Measurements from ENCODE around the gene STAG1.

DNA sequence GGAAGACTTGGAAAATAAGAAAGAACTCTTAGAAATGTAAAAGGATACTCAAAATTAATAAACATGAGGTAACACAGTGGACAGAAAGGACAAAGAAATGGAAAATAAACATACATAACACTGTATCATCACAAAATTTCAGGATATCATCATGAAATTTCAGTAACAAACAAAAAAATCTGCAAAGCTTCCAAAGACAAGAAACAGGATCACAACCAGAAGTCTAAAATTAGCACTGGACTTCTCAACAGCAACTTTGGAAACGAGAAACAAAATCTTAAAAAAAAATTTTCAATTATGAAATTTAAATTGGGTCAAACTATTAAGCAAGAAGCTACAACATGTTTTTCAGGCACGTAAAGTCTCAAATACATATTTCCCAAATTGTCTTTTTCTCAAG lies 238.8 kb downstream of the STAG1 start:
- TF ChIP-seq, protein P1, sequence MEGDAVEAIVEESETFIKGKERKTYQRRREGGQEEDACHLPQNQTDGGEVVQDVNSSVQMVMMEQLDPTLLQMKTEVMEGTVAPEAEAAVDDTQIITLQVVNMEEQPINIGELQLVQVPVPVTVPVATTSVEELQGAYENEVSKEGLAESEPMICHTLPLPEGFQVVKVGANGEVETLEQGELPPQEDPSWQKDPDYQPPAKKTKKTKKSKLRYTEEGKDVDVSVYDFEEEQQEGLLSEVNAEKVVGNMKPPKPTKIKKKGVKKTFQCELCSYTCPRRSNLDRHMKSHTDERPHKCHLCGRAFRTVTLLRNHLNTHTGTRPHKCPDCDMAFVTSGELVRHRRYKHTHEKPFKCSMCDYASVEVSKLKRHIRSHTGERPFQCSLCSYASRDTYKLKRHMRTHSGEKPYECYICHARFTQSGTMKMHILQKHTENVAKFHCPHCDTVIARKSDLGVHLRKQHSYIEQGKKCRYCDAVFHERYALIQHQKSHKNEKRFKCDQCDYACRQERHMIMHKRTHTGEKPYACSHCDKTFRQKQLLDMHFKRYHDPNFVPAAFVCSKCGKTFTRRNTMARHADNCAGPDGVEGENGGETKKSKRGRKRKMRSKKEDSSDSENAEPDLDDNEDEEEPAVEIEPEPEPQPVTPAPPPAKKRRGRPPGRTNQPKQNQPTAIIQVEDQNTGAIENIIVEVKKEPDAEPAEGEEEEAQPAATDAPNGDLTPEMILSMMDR (IDR thresholded peaks at IDR 0.05; ENCODE audit: low read depth, low read length, missing input control) = no peak
- TF ChIP-seq, protein P2, sequence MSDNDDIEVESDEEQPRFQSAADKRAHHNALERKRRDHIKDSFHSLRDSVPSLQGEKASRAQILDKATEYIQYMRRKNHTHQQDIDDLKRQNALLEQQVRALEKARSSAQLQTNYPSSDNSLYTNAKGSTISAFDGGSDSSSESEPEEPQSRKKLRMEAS (IDR thresholded peaks at IDR 0.05) = no peak
- TF ChIP-seq EGR1 (IDR thresholded peaks at IDR 0.05; ENCODE audit: low read depth in 2 of 2) (no peak), RAD21 (IDR thresholded peaks at IDR 0.05) (no peak), GABPA (IDR thresholded peaks at IDR 0.05 in 1 of 2, conservative IDR thresholded peaks at IDR 0.05 in 1 of 2) (no peak), TAF1 (conservative IDR thresholded peaks at IDR 0.05) (no peak), JUND (IDR thresholded peaks at IDR 0.05) (no peak)
- TF ChIP-seq, protein P3, sequence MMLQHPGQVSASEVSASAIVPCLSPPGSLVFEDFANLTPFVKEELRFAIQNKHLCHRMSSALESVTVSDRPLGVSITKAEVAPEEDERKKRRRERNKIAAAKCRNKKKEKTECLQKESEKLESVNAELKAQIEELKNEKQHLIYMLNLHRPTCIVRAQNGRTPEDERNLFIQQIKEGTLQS (IDR thresholded peaks at IDR 0.05) = no peak
- TF ChIP-seq, protein P4, sequence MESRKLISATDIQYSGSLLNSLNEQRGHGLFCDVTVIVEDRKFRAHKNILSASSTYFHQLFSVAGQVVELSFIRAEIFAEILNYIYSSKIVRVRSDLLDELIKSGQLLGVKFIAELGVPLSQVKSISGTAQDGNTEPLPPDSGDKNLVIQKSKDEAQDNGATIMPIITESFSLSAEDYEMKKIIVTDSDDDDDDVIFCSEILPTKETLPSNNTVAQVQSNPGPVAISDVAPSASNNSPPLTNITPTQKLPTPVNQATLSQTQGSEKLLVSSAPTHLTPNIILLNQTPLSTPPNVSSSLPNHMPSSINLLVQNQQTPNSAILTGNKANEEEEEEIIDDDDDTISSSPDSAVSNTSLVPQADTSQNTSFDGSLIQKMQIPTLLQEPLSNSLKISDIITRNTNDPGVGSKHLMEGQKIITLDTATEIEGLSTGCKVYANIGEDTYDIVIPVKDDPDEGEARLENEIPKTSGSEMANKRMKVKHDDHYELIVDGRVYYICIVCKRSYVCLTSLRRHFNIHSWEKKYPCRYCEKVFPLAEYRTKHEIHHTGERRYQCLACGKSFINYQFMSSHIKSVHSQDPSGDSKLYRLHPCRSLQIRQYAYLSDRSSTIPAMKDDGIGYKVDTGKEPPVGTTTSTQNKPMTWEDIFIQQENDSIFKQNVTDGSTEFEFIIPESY (IDR thresholded peaks at IDR 0.05) = no peak
